Activated CD8-positive, alpha-beta memory T cell treated with anti-CD3 and anti-CD28 coated beads, Interleukin-2, amount 10 ng/mL, durations not matched to agents 7 days and 5 days (primary cell): ENCODE measurements around the gene DMD. TPM values are rescaled to one million over a fixed set of nuclear protein-coding genes. Genes with fewer than 3 reads are reported as not detected.
"Not testable (repeated sequence)": the region's sequence is repeated elsewhere in the genome, so short reads cannot be mapped to it uniquely, and the experiment has no call there.

Experiments
- ATAC-seq: fragments of 150-1000 bp; cut with Tn5 transposase; one replicate; pipeline ENCODE4 v1.10.0; 2021; ENCODE audit warnings: moderate library complexity
- CTCF ChIA-PET: fragments of 350-600 bp; sonication (Branson Sonifier 250); formaldehyde crosslinking; loops from one replicate; lab custom pipeline; 2021; ENCODE audit warnings: antibody characterized with exemption; lab: Charles Lee
- DNase-seq: peaks from one replicate; pipeline ENCODE4 v3.0.0-alpha.2; 2020
- H3K27ac Mint-ChIP-seq: one replicate; pipeline ENCODE4 v1.8.0; 2021; ENCODE audit warnings: mild to moderate bottlenecking, mixed read lengths
- H3K27me3 Mint-ChIP-seq: one replicate; pipeline ENCODE4 v1.8.0; 2021; ENCODE audit warnings: mixed read lengths
- H3K36me3 Mint-ChIP-seq: one replicate; pipeline ENCODE4 v1.8.0; 2021; ENCODE audit warnings: mild to moderate bottlenecking, mixed read lengths
- H3K4me1 Mint-ChIP-seq: one replicate; pipeline ENCODE4 v1.8.0; 2021; ENCODE audit warnings: mixed read lengths
- H3K4me3 Mint-ChIP-seq: one replicate; pipeline ENCODE4 v1.8.0; 2021; ENCODE audit warnings: mild to moderate bottlenecking, moderate library complexity, mixed read lengths
- H3K9me3 Mint-ChIP-seq: one replicate; pipeline ENCODE4 v1.8.0; 2022; ENCODE audit warnings: low read depth, mixed read lengths
- total RNA-seq, 2 experiments: library from RNA; stranded (reverse); gene quantifications; one replicate each; pipeline ENCODE4 v1.2.3, GENCODE V29; 2021

Gene DMD
- total RNA-seq, 2 experiments from 2014 or later, result 0.32 to 8.4 TPM

- Mint-ChIP-seq H3K4me1 (no peaks in the 10 kb centered on the region), H3K9me3 (no peaks in the 10 kb centered on the region), H3K27ac (no peak overlapping the region), H3K36me3 (no peaks in the 10 kb centered on the region), H3K4me3 (no peak overlapping the region), H3K27me3 (no peaks in the 10 kb centered on the region)
- no peak for DNase-seq
- no peak for ATAC-seq
- CTCF ChIA-PET, result no interaction called here
Observed at GRCh38 chrX:33188286-33188685, 23.1 kb downstream of the DMD start.

- H3K4me3 Mint-ChIP-seq, H3K27ac Mint-ChIP-seq, H3K27me3 Mint-ChIP-seq, ATAC-seq, H3K36me3 Mint-ChIP-seq, H3K9me3 Mint-ChIP-seq, H3K4me1 Mint-ChIP-seq, DNase-seq, CTCF ChIA-PET: not testable (repeated sequence)
Observed at GRCh38 chrX:33184803-33185202, 26.5 kb downstream of the DMD start.

- Mint-ChIP-seq H3K4me3 (no peak overlapping the region), H3K27me3 (no peaks in the 10 kb centered on the region), H3K9me3 (no peaks in the 10 kb centered on the region), H3K36me3 (no peaks in the 10 kb centered on the region), H3K27ac (no peak overlapping the region), H3K4me1 (no peaks in the 10 kb centered on the region)
- CTCF ChIA-PET, result no interaction called here
- no peak for DNase-seq
- no peak for ATAC-seq
Observed at GRCh38 chrX:33183361-33183760, 28.0 kb downstream of the DMD start.

GRCh38 chrX:33178690-33179089, 32.7 kb downstream of the DMD start:
- no peak for DNase-seq
- ATAC-seq, result no peak
- H3K9me3 Mint-ChIP-seq, result peaks cover 2% of the 10 kb centered on the region
- no peaks in the 10 kb centered on the region for H3K36me3 Mint-ChIP-seq
- H3K4me3 Mint-ChIP-seq, result no peak overlapping the region
- H3K4me1 Mint-ChIP-seq, result no peaks in the 10 kb centered on the region
- CTCF ChIA-PET, result no interaction called here
- no peak overlapping the region for H3K27ac Mint-ChIP-seq
- no peaks in the 10 kb centered on the region for H3K27me3 Mint-ChIP-seq

GRCh38 chrX:33178218-33178617, 33.1 kb downstream of the DMD start:
- no peaks in the 10 kb centered on the region for H3K27me3 Mint-ChIP-seq
- ATAC-seq (no peak), DNase-seq (no peak)
- no peaks in the 10 kb centered on the region for H3K36me3 Mint-ChIP-seq
- no peak overlapping the region for H3K4me3 Mint-ChIP-seq
- H3K4me1 Mint-ChIP-seq, result no peaks in the 10 kb centered on the region
- H3K27ac Mint-ChIP-seq, result no peak overlapping the region
- CTCF ChIA-PET, result no interaction called here
- H3K9me3 Mint-ChIP-seq, result peaks cover 2% of the 10 kb centered on the region

GRCh38 chrX:33175201-33175600, 36.1 kb downstream of the DMD start:
- DNase-seq (no peak), ATAC-seq (no peak)
- no peaks in the 10 kb centered on the region for H3K27me3 Mint-ChIP-seq
- H3K27ac Mint-ChIP-seq, result no peak overlapping the region
- no peaks in the 10 kb centered on the region for H3K4me1 Mint-ChIP-seq
- peaks cover 2% of the 10 kb centered on the region for H3K9me3 Mint-ChIP-seq
- no peak overlapping the region for H3K4me3 Mint-ChIP-seq
- CTCF ChIA-PET, result no interaction called here
- H3K36me3 Mint-ChIP-seq, result no peaks in the 10 kb centered on the region

GRCh38 chrX:33171041-33171440, 40.3 kb downstream of the DMD start:
- Mint-ChIP-seq H3K4me3 (no peak overlapping the region), H3K9me3 (peaks cover 2% of the 10 kb centered on the region), H3K4me1 (no peaks in the 10 kb centered on the region), H3K36me3 (no peaks in the 10 kb centered on the region), H3K27me3 (no peaks in the 10 kb centered on the region), H3K27ac (no peak overlapping the region)
- ATAC-seq (no peak), DNase-seq (no peak)
- CTCF ChIA-PET, result no interaction called here

GRCh38 chrX:33161829-33162228, 49.5 kb downstream of the DMD start:
- no peaks in the 10 kb centered on the region for H3K27me3 Mint-ChIP-seq
- no peaks in the 10 kb centered on the region for H3K4me1 Mint-ChIP-seq
- peaks cover 10% of the 10 kb centered on the region for H3K9me3 Mint-ChIP-seq
- no peaks in the 10 kb centered on the region for H3K36me3 Mint-ChIP-seq
- ATAC-seq (no peak), DNase-seq (no peak)
- no peak overlapping the region for H3K4me3 Mint-ChIP-seq
- CTCF ChIA-PET, result no interaction called here
- H3K27ac Mint-ChIP-seq, result no peak overlapping the region

- no peak for ATAC-seq
- H3K4me1 Mint-ChIP-seq, result no peaks in the 10 kb centered on the region
- H3K27ac Mint-ChIP-seq, result no peak overlapping the region
- H3K4me3 Mint-ChIP-seq, result no peak overlapping the region
- H3K27me3 Mint-ChIP-seq, result no peaks in the 10 kb centered on the region
- no peaks in the 10 kb centered on the region for H3K36me3 Mint-ChIP-seq
- CTCF ChIA-PET, result no interaction called here
- H3K9me3 Mint-ChIP-seq, result peaks cover 9% of the 10 kb centered on the region
- DNase-seq, result no peak
Observed at GRCh38 chrX:33160273-33160672, 51.1 kb downstream of the DMD start.

- no peaks in the 10 kb centered on the region for H3K27me3 Mint-ChIP-seq
- no peak overlapping the region for H3K27ac Mint-ChIP-seq
- peaks cover 4% of the 10 kb centered on the region for H3K9me3 Mint-ChIP-seq
Observed at GRCh38 chrX:33156152-33156726, 55.1 kb downstream of the DMD start.

GRCh38 chrX:33149580-33149979, 61.8 kb downstream of the DMD start:
- Mint-ChIP-seq H3K27ac (no peak overlapping the region), H3K36me3 (no peaks in the 10 kb centered on the region), H3K4me3 (no peak overlapping the region), H3K27me3 (no peaks in the 10 kb centered on the region), H3K4me1 (no peaks in the 10 kb centered on the region), H3K9me3 (peaks cover 3% of the 10 kb centered on the region)
- CTCF ChIA-PET, result no interaction called here
- DNase-seq (no peak), ATAC-seq (no peak)

More at GRCh38 chrX:33156152-33156726, 55.1 kb downstream of the DMD start:
- CTCF ChIA-PET, result no interaction called here
- no peak overlapping the region for H3K4me3 Mint-ChIP-seq
- no peak for ATAC-seq
- DNase-seq, result no peak
- no peaks in the 10 kb centered on the region for H3K4me1 Mint-ChIP-seq
- H3K36me3 Mint-ChIP-seq, result no peaks in the 10 kb centered on the region

GRCh38 chrX:33149085-33149484, 62.3 kb downstream of the DMD start:
- Mint-ChIP-seq H3K27ac (no peak overlapping the region), H3K9me3 (peaks cover 3% of the 10 kb centered on the region), H3K27me3 (no peaks in the 10 kb centered on the region), H3K4me1 (no peaks in the 10 kb centered on the region), H3K36me3 (no peaks in the 10 kb centered on the region), H3K4me3 (no peak overlapping the region)
- DNase-seq (no peak), ATAC-seq (no peak)
- CTCF ChIA-PET, result no interaction called here

GRCh38 chrX:33142331-33142730, 69.0 kb downstream of the DMD start:
- DNase-seq, result no peak
- ATAC-seq, result no peak
- Mint-ChIP-seq H3K4me1 (no peaks in the 10 kb centered on the region), H3K27ac (no peak overlapping the region), H3K9me3 (no peaks in the 10 kb centered on the region), H3K27me3 (no peaks in the 10 kb centered on the region), H3K4me3 (no peak overlapping the region), H3K36me3 (no peaks in the 10 kb centered on the region)
- CTCF ChIA-PET, result no interaction called here

GRCh38 chrX:33138677-33139249, 72.6 kb downstream of the DMD start:
- Mint-ChIP-seq H3K27ac (no peak overlapping the region), H3K9me3 (no peaks in the 10 kb centered on the region), H3K36me3 (no peaks in the 10 kb centered on the region), H3K27me3 (no peaks in the 10 kb centered on the region), H3K4me1 (no peaks in the 10 kb centered on the region), H3K4me3 (no peak overlapping the region)
- ATAC-seq (no peak), DNase-seq (no peak)
- CTCF ChIA-PET, result no interaction called here
